Bone marrow (tissue), 2 donors: Measurements from ENCODE around the gene NBPF6.
"Not testable (repeated sequence)": the region's sequence is repeated elsewhere in the genome, so short reads cannot be mapped to it uniquely, and the experiment has no call there.

Experiments used
- DNase-seq, 2 donors: peaks; one replicate each; lab custom pipeline; 2025; lab: John Stamatoyannopoulos, UW

The NBPF6 gene

DNA sequence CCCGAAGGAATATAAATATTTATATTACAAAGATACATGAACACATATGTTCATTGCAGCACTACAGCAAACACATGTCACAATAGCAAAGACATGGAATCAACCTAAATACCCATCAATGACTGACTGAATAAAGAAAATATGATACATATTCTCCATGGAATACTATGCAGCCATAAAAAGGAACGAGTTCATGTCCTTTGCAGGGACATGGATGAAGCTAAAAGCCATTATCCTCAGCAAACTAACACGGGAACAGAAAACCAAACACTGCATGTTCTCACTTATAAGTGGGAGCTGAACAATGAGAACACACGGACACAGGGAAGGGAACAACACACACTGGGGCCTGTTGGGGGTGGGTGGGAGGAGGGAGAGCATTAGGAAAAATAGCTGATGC lies 46.7 kb downstream of the NBPF6 start:
- not testable (repeated sequence) for DNase-seq

- no peak for DNase-seq
Measured at GRCh38 chr1:108502138-108502537, 52.0 kb downstream of the NBPF6 start.

GRCh38 chr1:108502624-108503023 lies 52.5 kb downstream of the NBPF6 start:
- no peak for DNase-seq

DNA sequence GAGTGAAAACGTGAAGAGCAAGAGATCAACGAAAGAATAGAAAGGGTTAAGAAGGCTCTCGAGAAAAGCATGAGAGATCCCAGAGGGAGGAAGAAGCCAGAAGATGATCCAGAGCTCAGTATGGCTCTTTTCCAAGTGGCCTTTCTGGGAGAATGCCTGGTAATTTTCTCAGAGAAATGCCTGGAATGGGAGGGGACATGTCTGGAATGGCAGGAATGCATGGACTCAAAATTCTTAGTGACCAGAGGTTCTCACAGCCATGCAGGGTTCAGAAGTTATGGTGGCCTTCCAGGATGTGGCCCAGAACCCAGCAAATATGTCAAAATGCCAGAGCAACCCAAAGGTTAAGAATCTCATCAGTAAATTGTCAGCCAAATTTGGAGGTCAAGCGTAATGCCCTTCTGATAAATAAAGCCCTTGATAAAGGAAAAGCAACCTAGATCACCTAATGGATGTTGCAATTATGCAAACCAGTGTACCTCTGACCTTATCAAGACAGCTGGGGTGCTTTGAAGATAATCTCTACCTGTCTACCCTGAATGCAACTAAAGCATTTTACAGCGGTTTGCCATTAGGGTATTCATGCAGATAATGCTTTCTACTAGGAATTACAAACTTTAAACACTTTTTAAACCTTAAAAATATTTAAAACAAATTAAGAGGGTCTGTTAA lies 53.1 kb downstream of the NBPF6 start:
- DNase-seq: no peak

- DNase-seq: no peak
Measured at GRCh38 chr1:108504447-108504846, 54.3 kb downstream of the NBPF6 start.

DNA sequence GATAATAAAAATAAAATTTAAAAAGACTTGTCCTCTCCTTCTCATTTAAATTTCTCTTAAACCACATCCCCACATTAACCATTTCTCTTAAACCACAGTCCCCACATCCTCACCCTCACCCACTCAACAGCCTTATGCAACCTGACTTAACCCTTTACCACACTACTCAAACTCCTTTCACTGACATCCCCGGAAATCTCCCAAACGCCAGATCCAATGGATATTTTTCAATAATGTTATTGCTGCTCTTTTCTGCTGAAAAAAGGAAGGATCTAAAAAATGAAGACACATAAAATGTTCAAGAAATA lies 55.6 kb downstream of the NBPF6 start:
- no peak for DNase-seq

GRCh38 chr1:108511764-108512163 lies 61.6 kb downstream of the NBPF6 start:
- no peak for DNase-seq

DNA sequence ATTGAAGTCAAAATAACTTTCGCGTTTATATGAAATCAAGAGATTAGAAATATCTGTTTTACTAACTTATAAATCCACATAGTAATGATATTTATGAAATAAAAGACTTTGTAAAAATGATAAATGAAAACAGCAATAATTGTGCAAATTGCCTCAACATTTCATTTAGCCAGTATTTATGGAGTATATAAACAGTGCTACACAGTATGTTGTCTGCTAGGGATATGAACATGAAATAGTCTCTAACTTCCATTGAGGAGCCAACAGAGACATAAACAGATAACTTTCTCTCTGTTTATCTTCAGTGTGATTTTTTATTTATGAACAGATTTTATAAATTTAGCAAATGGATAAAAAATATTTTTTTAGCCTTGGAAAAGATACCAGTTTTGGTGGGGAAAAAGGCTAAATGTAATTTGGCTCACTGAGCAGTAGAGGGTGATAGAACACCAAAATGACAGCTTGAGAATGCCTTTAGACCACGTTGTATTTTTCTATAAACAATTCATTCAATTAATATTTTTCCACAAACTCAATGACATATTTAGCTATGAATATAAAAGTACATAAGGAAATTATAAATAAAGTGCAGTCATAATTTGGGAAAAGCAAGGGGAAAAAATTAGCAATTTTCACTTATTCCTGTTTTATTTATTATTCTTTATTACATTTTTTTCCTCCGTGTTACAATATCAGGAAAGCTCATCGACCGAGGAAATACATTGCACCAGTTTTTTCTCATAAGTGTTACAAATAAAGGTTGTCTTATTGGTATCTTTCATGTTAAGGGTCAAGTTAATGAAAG lies 62.3 kb downstream of the NBPF6 start:
- no peak for DNase-seq

- DNase-seq: no peak
Measured at GRCh38 chr1:108513044-108513415, 62.9 kb downstream of the NBPF6 start.

DNA sequence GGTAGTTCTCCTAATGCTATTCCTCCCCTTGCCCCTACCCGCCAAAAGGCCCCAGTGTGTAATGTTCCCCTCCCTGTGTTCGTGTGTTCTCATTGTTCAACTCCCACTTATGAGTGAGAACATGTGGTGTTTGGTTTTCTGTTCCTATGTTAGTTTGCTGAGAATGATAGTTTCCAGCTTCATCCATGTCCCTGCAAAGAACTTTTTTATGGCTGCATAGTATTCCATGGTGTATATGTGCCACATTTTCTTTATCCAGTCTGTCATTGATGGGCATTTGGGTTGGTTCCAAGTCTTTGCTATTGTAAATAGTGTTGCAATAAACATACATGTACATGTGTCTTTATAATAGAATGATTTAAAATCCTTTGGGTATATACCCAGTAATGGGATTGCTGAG lies 63.8 kb downstream of the NBPF6 start:
- DNase-seq: not testable (repeated sequence)

DNA sequence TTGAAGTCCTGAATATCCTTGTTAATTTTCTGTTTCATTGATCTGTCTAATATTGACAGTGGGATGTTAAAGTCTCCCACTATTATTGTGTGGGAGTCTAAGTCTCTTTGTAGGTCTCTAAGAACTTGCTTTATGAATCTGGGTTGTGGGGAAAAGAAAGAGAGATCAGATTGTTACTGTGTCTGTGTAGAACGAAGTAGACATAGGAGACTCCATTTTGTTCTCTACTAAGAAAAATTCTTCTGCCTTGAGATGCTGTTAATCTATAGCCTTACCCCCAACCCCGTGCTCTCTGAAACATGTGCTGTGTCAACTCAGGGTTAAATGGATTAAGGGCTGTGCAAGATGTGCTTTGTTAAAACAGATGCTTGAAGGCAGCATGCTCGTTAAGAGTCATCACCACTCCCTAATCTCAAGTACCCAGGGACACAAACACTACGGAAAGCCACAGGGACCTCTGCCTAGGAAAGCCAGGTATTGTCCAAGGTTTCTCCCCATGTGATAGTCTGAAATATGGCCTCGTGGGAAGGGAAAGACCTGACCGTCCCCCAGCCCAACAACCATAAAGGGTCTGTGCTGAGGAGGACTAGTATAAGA lies 67.3 kb downstream of the NBPF6 start:
- not testable (repeated sequence) for DNase-seq
